Measurements from ENCODE around the gene STX2. TPM values are rescaled to one million over a fixed set of nuclear protein-coding genes. Genes with fewer than 3 reads are reported as not detected.
A peak's percentile ranks its signal among the peaks of the same experiment; 100 is the strongest.

STX2 gene
- total RNA-seq, 4 donors from 2014 or later: 8.1 to 22.1 (median 9.7) TPM

DNA sequence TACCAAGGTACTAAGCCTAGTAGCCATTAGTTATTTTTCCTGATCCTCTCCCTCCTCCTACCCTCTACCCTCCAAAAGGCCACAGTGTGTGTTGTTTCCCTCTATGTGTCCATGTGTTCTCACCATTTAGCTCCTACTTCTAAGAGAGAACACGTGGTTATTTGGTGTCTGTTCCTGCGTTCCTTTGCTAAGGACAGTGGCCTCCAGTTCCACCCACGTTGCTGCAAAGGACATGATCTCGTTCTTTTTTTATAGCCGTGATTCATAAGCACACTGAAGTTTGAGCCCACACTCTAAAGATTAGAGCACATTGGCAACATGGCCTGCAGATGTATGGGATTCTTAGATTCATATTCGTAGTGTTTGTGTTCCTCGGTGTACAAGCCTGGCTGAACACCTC, 8.1 kb upstream of the STX2 start:
- WGBS, 2 donors (ENCODE audit: low coverage in 1 of 2): 73 to 79% methylated on average over 4 to 7 of the region's 7 CpGs
- Histone ChIP-seq H3K36me3 (no peaks in the 10 kb centered on the region), H3K4me1 (peaks cover 0 to 3% (median 0%) of the 10 kb centered on the region in 4 donors), H3K27ac (no peak overlapping the region), H3K4me3 (no peak overlapping the region), H3K27me3 (no peaks in the 10 kb centered on the region), H3K9me3 (no peaks in the 10 kb centered on the region)
- intact Hi-C loops (cut with DNase I; ENCODE audit: low total_unique reads) (no loop called here), in situ Hi-C loops (cut with MboI; ENCODE audit: low pct_ligation_motif_present in 1 of 4, low pct_unique_long_range_greater_than_20kb in 1 of 4, low sequenced_read_pairs in 3 of 4) (no loop called here)
- no peak for DNase-seq
- TF ChIP-seq EP300 (IDR thresholded peaks at IDR 0.05; ENCODE audit: low read depth) (no peak), POLR2A (IDR thresholded peaks at IDR 0.05) (no peak), POLR2AphosphoS5 (IDR thresholded peaks at IDR 0.05) (no peak)
- TF ChIP-seq, protein P1, sequence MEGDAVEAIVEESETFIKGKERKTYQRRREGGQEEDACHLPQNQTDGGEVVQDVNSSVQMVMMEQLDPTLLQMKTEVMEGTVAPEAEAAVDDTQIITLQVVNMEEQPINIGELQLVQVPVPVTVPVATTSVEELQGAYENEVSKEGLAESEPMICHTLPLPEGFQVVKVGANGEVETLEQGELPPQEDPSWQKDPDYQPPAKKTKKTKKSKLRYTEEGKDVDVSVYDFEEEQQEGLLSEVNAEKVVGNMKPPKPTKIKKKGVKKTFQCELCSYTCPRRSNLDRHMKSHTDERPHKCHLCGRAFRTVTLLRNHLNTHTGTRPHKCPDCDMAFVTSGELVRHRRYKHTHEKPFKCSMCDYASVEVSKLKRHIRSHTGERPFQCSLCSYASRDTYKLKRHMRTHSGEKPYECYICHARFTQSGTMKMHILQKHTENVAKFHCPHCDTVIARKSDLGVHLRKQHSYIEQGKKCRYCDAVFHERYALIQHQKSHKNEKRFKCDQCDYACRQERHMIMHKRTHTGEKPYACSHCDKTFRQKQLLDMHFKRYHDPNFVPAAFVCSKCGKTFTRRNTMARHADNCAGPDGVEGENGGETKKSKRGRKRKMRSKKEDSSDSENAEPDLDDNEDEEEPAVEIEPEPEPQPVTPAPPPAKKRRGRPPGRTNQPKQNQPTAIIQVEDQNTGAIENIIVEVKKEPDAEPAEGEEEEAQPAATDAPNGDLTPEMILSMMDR (IDR thresholded peaks at IDR 0.05): no peak

DNA sequence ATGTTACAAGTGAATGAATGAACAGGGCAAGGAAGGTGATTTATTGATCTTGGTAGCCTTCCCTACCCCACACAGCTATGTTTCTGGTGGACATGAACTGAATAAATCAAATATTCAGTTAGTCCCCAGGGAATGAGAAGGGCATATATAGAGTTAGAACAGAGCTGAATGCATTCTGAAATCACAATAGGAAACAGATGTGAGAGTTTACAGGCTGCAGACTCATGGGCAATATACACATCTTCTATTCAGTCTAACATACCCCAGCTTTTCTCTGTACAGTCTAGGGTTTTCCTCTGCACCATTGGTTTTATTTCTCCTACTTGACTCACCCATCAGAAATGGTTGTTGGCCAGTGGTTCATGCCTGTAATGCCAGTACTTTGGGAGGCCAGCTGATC, 7.3 kb upstream of the STX2 start:
- in situ Hi-C loops (cut with MboI; ENCODE audit: low pct_ligation_motif_present in 1 of 4, low pct_unique_long_range_greater_than_20kb in 1 of 4, low sequenced_read_pairs in 3 of 4): no loop called here
- DNase-seq: no peak
- TF ChIP-seq EP300 (IDR thresholded peaks at IDR 0.05; ENCODE audit: low read depth): no peak
- TF ChIP-seq, protein P1 (IDR thresholded peaks at IDR 0.05): no peak
- no peak for TF ChIP-seq POLR2AphosphoS5 (IDR thresholded peaks at IDR 0.05)
- no peak for TF ChIP-seq POLR2A (IDR thresholded peaks at IDR 0.05)
- Histone ChIP-seq H3K36me3 (no peaks in the 10 kb centered on the region), H3K27me3 (no peaks in the 10 kb centered on the region), H3K9me3 (no peaks in the 10 kb centered on the region), H3K4me3 (no peak overlapping the region), H3K27ac (no peak overlapping the region), H3K4me1 (peaks cover 0 to 3% (median 0%) of the 10 kb centered on the region in 4 donors)
- intact Hi-C loops (cut with DNase I; ENCODE audit: low total_unique reads): no loop called here

DNA sequence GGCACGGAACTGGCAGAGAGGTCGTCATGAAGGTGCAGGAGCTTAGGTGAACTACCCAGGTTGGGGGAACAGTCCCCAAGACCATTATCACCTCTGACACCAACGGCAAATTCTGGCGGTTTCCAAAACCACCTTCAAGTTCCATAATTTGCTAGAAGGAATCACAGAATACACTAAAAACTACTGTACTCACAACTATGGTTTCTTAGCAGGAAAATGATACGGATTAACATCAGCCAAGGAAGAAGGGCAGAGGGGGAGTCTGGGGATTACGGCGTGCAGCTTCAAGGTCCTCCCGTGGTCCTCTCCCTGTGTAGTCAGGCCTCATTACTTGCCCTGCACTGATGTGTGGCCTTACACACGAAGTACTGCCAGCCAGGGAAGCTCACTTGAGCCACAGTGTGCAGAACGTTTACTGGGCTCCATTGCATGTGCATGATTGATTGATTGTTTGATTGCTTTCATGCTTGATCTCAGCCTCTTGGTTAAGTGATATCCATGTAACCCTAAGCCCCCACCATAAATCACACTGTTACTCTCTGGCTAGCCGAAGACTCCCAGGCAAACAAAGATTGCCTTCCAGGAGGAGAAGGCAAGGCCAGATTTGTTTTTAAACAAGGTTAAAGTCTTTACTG, 837 bp upstream of the STX2 start:
- DNase-seq: no peak
- 53 to 63% methylated on average over 10 to 11 of the region's 11 CpGs for WGBS, 2 donors (ENCODE audit: low coverage in 1 of 2)
- Histone ChIP-seq H3K9me3 (no peaks in the 10 kb centered on the region), H3K27ac (peak overlapping the region in 3 of 4 donors; percentile 38 to 43 (median 41)), H3K36me3 (no peaks in the 10 kb centered on the region), H3K27me3 (no peaks in the 10 kb centered on the region), H3K4me3 (peak overlapping the region in 3 of 4 donors; percentile 60 to 85 (median 81)), H3K4me1 (peaks cover 0 to 18% (median 11%) of the 10 kb centered on the region in 4 donors)
- TF ChIP-seq, protein P1 (IDR thresholded peaks at IDR 0.05): peak in 1 of 5 experiments; percentile 1
- TF ChIP-seq POLR2AphosphoS5 (IDR thresholded peaks at IDR 0.05): no peak
- in situ Hi-C loops (cut with MboI; ENCODE audit: low pct_ligation_motif_present in 1 of 4, low pct_unique_long_range_greater_than_20kb in 1 of 4, low sequenced_read_pairs in 3 of 4): no loop called here
- intact Hi-C loops (cut with DNase I; ENCODE audit: low total_unique reads): no loop called here

DNA sequence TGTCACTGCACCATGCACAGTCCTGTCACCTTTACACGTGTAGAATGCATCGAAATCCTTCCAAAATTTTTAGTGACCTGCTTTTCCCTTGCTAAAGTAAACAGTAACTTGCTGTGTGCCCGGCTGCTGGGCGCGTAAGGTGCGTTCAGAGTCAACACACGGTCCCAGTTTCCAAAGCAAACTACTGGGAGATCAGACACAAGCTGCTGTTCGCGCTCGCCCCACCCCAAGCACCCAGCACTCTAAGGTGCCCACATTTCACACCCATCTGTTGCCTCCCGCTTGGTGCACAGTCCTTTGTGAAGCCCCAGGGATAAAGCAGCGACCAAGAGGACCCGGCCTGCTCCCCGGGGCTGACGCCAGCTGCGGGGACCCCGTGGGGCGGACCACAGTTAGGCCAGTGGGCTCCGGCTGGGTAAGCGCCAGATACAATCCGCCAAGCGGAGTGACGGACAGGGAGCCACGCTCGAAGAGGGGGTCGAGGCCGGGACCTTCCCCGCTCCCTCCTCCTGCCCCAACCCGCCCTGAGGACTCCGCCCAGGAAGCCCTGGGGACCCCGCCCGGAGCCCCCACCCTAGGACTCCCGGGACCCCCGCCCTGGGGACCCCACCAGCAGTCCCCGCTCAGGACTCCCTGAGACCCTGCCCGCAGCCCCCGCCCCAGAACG, 633 bp downstream of the STX2 start:
- DNase-seq: peak; percentile 25
- Histone ChIP-seq H3K27me3 (no peaks in the 10 kb centered on the region), H3K36me3 (no peaks in the 10 kb centered on the region), H3K9me3 (no peaks in the 10 kb centered on the region), H3K4me3 (peak overlapping the region; percentile 60 to 85 (median 83)), H3K27ac (peak overlapping the region; percentile 68 to 82 (median 75)), H3K4me1 (peaks cover 0 to 18% (median 11%) of the 10 kb centered on the region in 4 donors)
- TF ChIP-seq POLR2A (IDR thresholded peaks at IDR 0.05) (no peak), POLR2AphosphoS5 (IDR thresholded peaks at IDR 0.05) (no peak), EP300 (IDR thresholded peaks at IDR 0.05; ENCODE audit: low read depth) (no peak)
- TF ChIP-seq, protein P1 (IDR thresholded peaks at IDR 0.05): no peak
- intact Hi-C loops (cut with DNase I; ENCODE audit: low total_unique reads) (no loop called here), in situ Hi-C loops (cut with MboI; ENCODE audit: low pct_ligation_motif_present in 1 of 4, low pct_unique_long_range_greater_than_20kb in 1 of 4, low sequenced_read_pairs in 3 of 4) (no loop called here)
- 7% methylated on average over 24 of the region's 38 CpGs; no CpG with 5 or more reads in 1 of the 2 donors for WGBS, 2 donors (ENCODE audit: low coverage in 1 of 2)
